Peyer's patch (tissue), 4 donors: ENCODE data around the gene ADGRD1.

Source experiments
- CTCF ChIP-seq, 6 experiments: fragments of 450-650 bp in 4 of 6; fragments of 200-600 bp in 2 of 6; sonication (generic) in 1 of 6; IDR thresholded peaks; one replicate each; pipeline ENCODE4 v1.5.1; 2017 to 2019; ENCODE audit warnings: antibody characterized with exemption in 6 of 6, mild to moderate bottlenecking in 3 of 6, moderate library complexity in 1 of 6
- POLR2A ChIP-seq, 2 donors: fragments of 450-650 bp; IDR thresholded peaks; one replicate each; pipeline ENCODE4 v1.5.1; 2017; ENCODE audit warnings: antibody characterized with exemption in 2 of 2, mild to moderate bottlenecking in 2 of 2, moderate library complexity in 2 of 2

DNA sequence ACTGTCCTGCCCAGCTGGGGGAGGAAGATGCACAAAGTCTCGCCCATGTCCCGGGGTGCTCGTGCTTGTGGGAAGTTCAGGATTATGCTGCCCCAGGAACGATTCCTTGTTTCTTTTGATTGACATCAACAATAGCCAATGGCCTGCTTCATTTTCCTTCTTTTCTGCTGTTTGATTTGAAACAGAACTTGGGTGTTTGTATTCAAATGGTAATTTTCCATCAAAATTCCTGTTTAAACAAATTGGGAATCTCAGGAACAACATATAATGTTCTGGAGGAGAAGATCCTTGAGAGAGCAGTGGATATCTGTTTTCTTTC is 97.4 kb downstream of the ADGRD1 start:
- TF ChIP-seq POLR2A (IDR thresholded peaks at IDR 0.05), result no peak
- TF ChIP-seq CTCF (IDR thresholded peaks at IDR 0.05), result no peak
